Caco-2 (cell line): Measurements from ENCODE around the gene NFATC4. TPM values are rescaled to one million over a fixed set of nuclear protein-coding genes. Genes with fewer than 3 reads are reported as not detected.

Source experiments
- BruUV-seq: library from RNA; stranded (reverse); fragments of 400-500 nt; replicated peaks from 2 replicates; lab custom pipeline; 2021; lab: Mats Ljungman, UMichigan
- CTCF ChIA-PET: fragments of 300-600 bp; sonication (Branson Sonifier 250); formaldehyde crosslinking; loops from one replicate; lab custom pipeline; 2022; ENCODE audit warnings: antibody characterized with exemption; lab: Charles Lee
- POLR2A ChIA-PET: fragments of 300-600 bp; sonication (Branson Sonifier 250); formaldehyde crosslinking; loops from one replicate; lab custom pipeline; 2022; ENCODE audit warnings: antibody characterized with exemption; lab: Charles Lee
- DNase-seq, 2 experiments: peaks; one replicate each; pipeline versions ENCODE4 v3.0.0 to v3.0.0-alpha.2; 2020 to 2022
- H3K27me3 ChIP-seq: replicated peaks from 2 replicates; pipeline ENCODE4 v1.6.0; 2011; ENCODE audit warnings: low read length; ENCODE audit not compliant: control insufficient read depth, insufficient read depth
- H3K36me3 ChIP-seq: 2 replicates; pipeline ENCODE4 v1.5.1; 2011; ENCODE audit warnings: low read length; ENCODE audit not compliant: control insufficient read depth, insufficient read depth
- H3K4me1 ChIP-seq: fragments of 250-450 bp; sonication (Bioruptor Pico); 2 replicates; pipeline ENCODE4 v1.5.1; 2020; ENCODE audit warnings: mild to moderate bottlenecking
- H3K4me3 ChIP-seq: 2 replicates; pipeline ENCODE4 v1.5.1; 2011; ENCODE audit warnings: low read depth, mild to moderate bottlenecking, control low read depth, low read length
- H3K9me3 ChIP-seq: fragments of 250-450 bp; sonication (Bioruptor Pico); 2 replicates; pipeline ENCODE4 v1.5.1; 2020; ENCODE audit warnings: mild to moderate bottlenecking, moderate library complexity
- H3K27ac Mint-ChIP-seq: one replicate; pipeline ENCODE4 v1.8.0; 2022; ENCODE audit warnings: mixed read lengths; ENCODE audit not compliant: unreplicated experiment
- H3K27me3 Mint-ChIP-seq: one replicate; pipeline ENCODE4 v1.8.0; 2022; ENCODE audit warnings: mixed read lengths; ENCODE audit not compliant: insufficient read depth, unreplicated experiment
- H3K36me3 Mint-ChIP-seq: one replicate; pipeline ENCODE4 v1.8.0; 2022; ENCODE audit warnings: mild to moderate bottlenecking, mixed read lengths; ENCODE audit not compliant: insufficient read depth, unreplicated experiment
- H3K4me1 Mint-ChIP-seq: one replicate; pipeline ENCODE4 v1.8.0; 2022; ENCODE audit warnings: low read depth, mixed read lengths; ENCODE audit not compliant: unreplicated experiment
- H3K4me3 Mint-ChIP-seq: one replicate; pipeline ENCODE4 v1.8.0; 2022; ENCODE audit warnings: mild to moderate bottlenecking, moderate library complexity, mixed read lengths; ENCODE audit not compliant: unreplicated experiment
- H3K9me3 Mint-ChIP-seq: one replicate; pipeline ENCODE4 v1.8.0; 2022; ENCODE audit warnings: mixed read lengths; ENCODE audit not compliant: unreplicated experiment
- CTCF ChIP-seq, 2 experiments: fragments of 200-600 bp in 1 of 2; IDR thresholded peaks; 1 replicate in 1 of 2; 2 replicates in 1 of 2; pipeline versions ENCODE4 v1.5.1 to v1.8.0; 2011 to 2022; ENCODE audit warnings: antibody characterized with exemption in 1 of 2, control low read depth in 1 of 2, inconsistent platforms in 1 of 2, low read depth in 1 of 2, low read length in 1 of 2, mild to moderate bottlenecking in 1 of 2, moderate library complexity in 1 of 2; ENCODE audit not compliant: insufficient read depth in 1 of 2, severe bottlenecking in 1 of 2, unreplicated experiment in 1 of 2
- intact Hi-C: fragments of 100-400 bp; cut with micrococcal nuclease; formaldehyde crosslinking; loops from one replicate; pipeline ENCODE4 v1.10.0; 2022; ENCODE audit not compliant: unreplicated experiment
- total RNA-seq: library from RNA; stranded (reverse); gene quantifications from 2 replicates; pipeline ENCODE4 v1.2.3, GENCODE V29; 2022

The NFATC4 gene
- total RNA-seq, 1 experiment from 2014 or later = 0.88 TPM

GRCh38 chr14:24364841-24365240 lies 3.1 kb upstream of the NFATC4 start:
- peaks cover 4% of the 10 kb centered on the region; the same call in 1 of the 2 replicates for H3K4me1 ChIP-seq
- intact Hi-C loops = loop anchor here (1.0 kb wide), 3 partner anchors 47 to 71 kb away; no protein-coding TSS in a partner anchor
- no peak for DNase-seq
- Mint-ChIP-seq H3K36me3 (no peaks in the 10 kb centered on the region), H3K27me3 (no peaks in the 10 kb centered on the region), H3K4me1 (peaks cover 13% of the 10 kb centered on the region), H3K9me3 (no peaks in the 10 kb centered on the region), H3K27ac (no peak overlapping the region), H3K4me3 (no peak overlapping the region)
- no peak for TF ChIP-seq CTCF (IDR thresholded peaks at IDR 0.05; ENCODE audit: insufficient read depth in 1 of 2, low read depth in 1 of 2, low read length in 1 of 2, severe bottlenecking in 1 of 2, unreplicated experiment in 1 of 2)
- H3K9me3 ChIP-seq = no peaks in the 10 kb centered on the region
- ChIA-PET POLR2A (interaction anchor here (1.2 kb wide), 1 partner anchor 65 kb away, joined by 4 read pairs; the partner anchor contains the start of genes CBLN3 and KHNYN), CTCF (interaction anchor here (1.0 to 2.3 kb wide), 5 partner anchors 13 to 72 kb away, joined by 6 to 111 read pairs (median 8); partner anchors contain the start of genes CBLN3 and KHNYN)
- H3K27me3 ChIP-seq = no peaks in the 10 kb centered on the region
- no TSS peak for BruUV-seq
- H3K4me3 ChIP-seq = no peak overlapping the region
- no peaks in the 10 kb centered on the region for H3K36me3 ChIP-seq

- BruUV-seq = no TSS peak
- Mint-ChIP-seq H3K27ac (peak overlapping the region; percentile 70), H3K36me3 (no peaks in the 10 kb centered on the region), H3K27me3 (no peaks in the 10 kb centered on the region), H3K4me1 (peaks cover 13% of the 10 kb centered on the region), H3K4me3 (peak overlapping the region; percentile 85), H3K9me3 (no peaks in the 10 kb centered on the region)
- intact Hi-C loops = loop anchor here (1.0 to 2.0 kb wide), 5 partner anchors 27 to 70 kb away; no protein-coding TSS in a partner anchor
- POLR2A ChIA-PET = interaction anchor here (0.8 to 1.6 kb wide), 6 partner anchors 33 to 70 kb away, joined by 3 to 12 read pairs (median 4); partner anchors contain the start of genes CBLN3, KHNYN and NYNRIN
- H3K4me3 ChIP-seq = peak overlapping the region; percentile 67
- H3K36me3 ChIP-seq = no peaks in the 10 kb centered on the region
- DNase-seq = peak; percentile 88 to 89
- no peaks in the 10 kb centered on the region for H3K9me3 ChIP-seq
- peak; percentile 90 to 93 for TF ChIP-seq CTCF (IDR thresholded peaks at IDR 0.05; ENCODE audit: insufficient read depth in 1 of 2, low read depth in 1 of 2, low read length in 1 of 2, severe bottlenecking in 1 of 2, unreplicated experiment in 1 of 2)
- no peaks in the 10 kb centered on the region for H3K27me3 ChIP-seq
- CTCF ChIA-PET = interaction anchor here (0.6 to 2.3 kb wide), 19 partner anchors 14 to 1767 kb away, joined by 3 to 111 read pairs (median 5); partner anchors contain the start of genes CBLN3, KHNYN and SDR39U1
- H3K4me1 ChIP-seq = peaks cover 4% of the 10 kb centered on the region; the same call in 1 of the 2 replicates
Observed at GRCh38 chr14:24365600-24366412, 2.2 kb upstream of the NFATC4 start.

- Histone ChIP-seq H3K4me1 (peaks cover 4% of the 10 kb centered on the region; the same call in 1 of the 2 replicates), H3K9me3 (no peaks in the 10 kb centered on the region), H3K4me3 (peak overlapping the region; percentile 67), H3K27me3 (no peaks in the 10 kb centered on the region), H3K36me3 (no peaks in the 10 kb centered on the region)
- POLR2A ChIA-PET = interaction anchor here (0.6 to 1.6 kb wide), 5 partner anchors 32 to 71 kb away, joined by 3 to 12 read pairs (median 5); partner anchors contain the start of genes CBLN3, KHNYN and NYNRIN
- no peaks in the 10 kb centered on the region for H3K27me3 Mint-ChIP-seq
- intact Hi-C loops = loop anchor here (2.0 kb wide), 2 partner anchors 26 to 34 kb away; no protein-coding TSS in a partner anchor
- TF ChIP-seq CTCF (IDR thresholded peaks at IDR 0.05; ENCODE audit: insufficient read depth in 1 of 2, low read depth in 1 of 2, low read length in 1 of 2, severe bottlenecking in 1 of 2, unreplicated experiment in 1 of 2) = no peak
- DNase-seq = no peak
- peak overlapping the region; percentile 71 for H3K27ac Mint-ChIP-seq
- no peaks in the 10 kb centered on the region for H3K36me3 Mint-ChIP-seq
- H3K4me1 Mint-ChIP-seq = peaks cover 13% of the 10 kb centered on the region
- no peaks in the 10 kb centered on the region for H3K9me3 Mint-ChIP-seq
- BruUV-seq = TSS peak; percentile 75
- peak overlapping the region; percentile 85 for H3K4me3 Mint-ChIP-seq
- CTCF ChIA-PET = interaction anchor here (0.6 to 2.3 kb wide), 16 partner anchors 33 to 1768 kb away, joined by 3 to 111 read pairs (median 6); partner anchors contain the start of genes CBLN3, KHNYN and SDR39U1
Observed at GRCh38 chr14:24366413-24366720, 1.6 kb upstream of the NFATC4 start.
